ENCODE results near the gene NELFCD. TPM values are rescaled to one million over a fixed set of nuclear protein-coding genes. Genes with fewer than 3 reads are reported as not detected.
A peak's percentile ranks its signal among the peaks of the same experiment; 100 is the strongest.
"Not testable (repeated sequence)": the region's sequence is repeated elsewhere in the genome, so short reads cannot be mapped to it uniquely, and the experiment has no call there.

NELFCD gene
- total RNA-seq, 1 experiment from 2014 or later: 82.8 TPM

- no peak for DNase-seq (ENCODE audit: low read depth)
These were observed 44.0 kb downstream of the NELFCD start for GRCh38 chr20:59025086-59025485.

GRCh38 chr20:59025511-59025910, 44.5 kb downstream of the NELFCD start:
- DNase-seq (ENCODE audit: low read depth): no peak

- DNase-seq (ENCODE audit: low read depth): no peak
These were observed 46.1 kb downstream of the NELFCD start for GRCh38 chr20:59026904-59027740.

GRCh38 chr20:59027741-59028320, 46.8 kb downstream of the NELFCD start:
- peak; percentile 59 for DNase-seq (ENCODE audit: low read depth)

GRCh38 chr20:59028812-59029211, 47.8 kb downstream of the NELFCD start:
- no peak for DNase-seq (ENCODE audit: low read depth)

GRCh38 chr20:59030911-59031563, 50.0 kb downstream of the NELFCD start:
- no peak for DNase-seq (ENCODE audit: low read depth)

GRCh38 chr20:59031564-59032022, 50.5 kb downstream of the NELFCD start:
- no peak for DNase-seq (ENCODE audit: low read depth)

GRCh38 chr20:59032023-59032712, 51.1 kb downstream of the NELFCD start, which contains the start of gene ATP5F1E:
Gene ATP5F1E (minus strand): TSS chr20:59032335. CDS start chr20:59032251, 84 bp downstream.
- peak; percentile 98 for DNase-seq (ENCODE audit: low read depth)

- peak; percentile 72 for DNase-seq (ENCODE audit: low read depth)
These were observed 51.6 kb downstream of the NELFCD start for GRCh38 chr20:59032713-59033059.

- no peak for DNase-seq (ENCODE audit: low read depth)
These were observed 52.0 kb downstream of the NELFCD start for GRCh38 chr20:59033093-59033492.

- no peak for DNase-seq (ENCODE audit: low read depth)
These were observed 52.6 kb downstream of the NELFCD start for GRCh38 chr20:59033616-59034165.

GRCh38 chr20:59035381-59035780, 54.3 kb downstream of the NELFCD start:
- no peak for DNase-seq (ENCODE audit: low read depth)

- no peak for DNase-seq (ENCODE audit: low read depth)
These were observed 56.3 kb downstream of the NELFCD start for GRCh38 chr20:59037386-59037785.

GRCh38 chr20:59039233-59039632, 58.2 kb downstream of the NELFCD start:
- DNase-seq (ENCODE audit: low read depth): no peak

GRCh38 chr20:59040667-59041066, 59.6 kb downstream of the NELFCD start:
- no peak for DNase-seq (ENCODE audit: low read depth)

- not testable (repeated sequence) for DNase-seq (ENCODE audit: low read depth)
These were observed 60.4 kb downstream of the NELFCD start for GRCh38 chr20:59041487-59041886.

GRCh38 chr20:59042151-59042795, 61.2 kb downstream of the NELFCD start, which contains the start of gene PRELID3B:
Gene PRELID3B (minus strand): TSS chr20:59042786. CDS start chr20:59042730, 56 bp downstream.
- peak; percentile 45 for DNase-seq (ENCODE audit: low read depth)

- DNase-seq (ENCODE audit: low read depth): peak; percentile 93
These were observed 62.0 kb downstream of the NELFCD start for GRCh38 chr20:59042796-59043631.

- DNase-seq (ENCODE audit: low read depth): peak; percentile 74
These were observed 62.6 kb downstream of the NELFCD start for GRCh38 chr20:59043698-59044097.

- no peak for DNase-seq (ENCODE audit: low read depth)
These were observed 63.2 kb downstream of the NELFCD start for GRCh38 chr20:59044295-59044694.

Measured in RPMI7951 (cell line).